Measurements from ENCODE around the gene AGPAT2.

The AGPAT2 gene

DNA sequence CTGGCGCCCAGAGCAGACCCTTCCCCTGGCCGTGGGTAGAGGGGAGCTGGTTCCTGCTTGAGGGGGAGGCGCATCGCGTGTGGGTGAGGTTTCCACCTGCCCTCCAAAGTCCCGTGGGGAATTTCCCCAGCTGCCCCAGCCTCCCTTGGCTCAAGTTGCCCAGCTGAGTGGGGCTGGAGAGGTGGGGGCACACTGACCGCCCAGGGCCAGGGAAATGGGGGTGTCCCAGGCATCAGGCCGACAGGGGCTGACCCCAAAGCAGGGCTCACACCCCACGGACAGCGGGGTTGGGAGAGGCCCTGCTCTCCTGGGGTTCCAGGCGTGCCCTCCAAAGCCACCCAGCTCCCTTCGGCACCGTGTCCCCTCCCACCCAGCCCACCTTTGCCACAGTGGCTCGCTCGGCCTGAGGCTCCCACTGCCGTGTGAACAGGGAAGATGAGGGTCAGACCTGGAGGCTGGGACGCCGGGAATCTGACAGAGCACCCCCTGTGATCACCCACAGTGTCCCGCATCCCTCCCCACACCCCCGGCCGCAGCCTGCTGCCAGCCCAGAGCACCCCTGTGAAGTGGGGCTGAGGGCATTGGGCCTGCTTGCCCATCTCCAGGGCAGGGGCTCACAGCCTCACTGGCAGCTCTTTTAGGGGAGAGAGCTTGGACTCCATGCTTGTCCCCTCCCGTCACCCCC is 25.5 kb downstream of the AGPAT2 start:
- DNase-seq (ENCODE audit: low read depth): no peak

DNA sequence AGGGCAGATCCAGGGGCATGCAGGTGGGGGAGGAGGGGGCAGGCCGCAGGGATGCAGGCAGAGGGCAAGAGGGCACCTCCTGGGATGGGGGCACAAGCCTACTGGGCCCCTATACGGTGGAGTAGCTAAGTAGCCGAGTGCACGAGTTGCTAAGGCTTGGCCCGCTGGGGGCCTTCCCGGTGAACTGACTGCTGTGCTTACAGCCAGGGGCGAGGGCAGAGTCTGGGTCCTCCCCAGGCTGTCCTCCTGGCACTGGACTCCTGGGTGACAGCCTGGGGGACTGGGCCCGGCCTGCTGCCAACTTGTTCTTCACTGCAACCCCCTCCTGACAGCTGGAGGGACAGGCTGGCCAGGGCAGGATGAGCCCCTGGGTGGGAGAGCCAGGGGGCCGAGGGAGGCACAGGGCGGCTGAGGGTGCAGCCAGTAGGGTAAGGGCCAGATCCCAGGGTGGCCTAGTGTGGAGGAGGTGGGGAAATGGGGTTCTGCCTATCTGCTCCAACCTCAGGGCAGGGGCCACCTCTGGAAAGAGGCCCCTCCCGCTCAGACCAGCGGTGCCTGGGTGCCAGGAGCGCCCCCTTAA is 26.2 kb downstream of the AGPAT2 start:
- DNase-seq (ENCODE audit: low read depth): no peak

DNA sequence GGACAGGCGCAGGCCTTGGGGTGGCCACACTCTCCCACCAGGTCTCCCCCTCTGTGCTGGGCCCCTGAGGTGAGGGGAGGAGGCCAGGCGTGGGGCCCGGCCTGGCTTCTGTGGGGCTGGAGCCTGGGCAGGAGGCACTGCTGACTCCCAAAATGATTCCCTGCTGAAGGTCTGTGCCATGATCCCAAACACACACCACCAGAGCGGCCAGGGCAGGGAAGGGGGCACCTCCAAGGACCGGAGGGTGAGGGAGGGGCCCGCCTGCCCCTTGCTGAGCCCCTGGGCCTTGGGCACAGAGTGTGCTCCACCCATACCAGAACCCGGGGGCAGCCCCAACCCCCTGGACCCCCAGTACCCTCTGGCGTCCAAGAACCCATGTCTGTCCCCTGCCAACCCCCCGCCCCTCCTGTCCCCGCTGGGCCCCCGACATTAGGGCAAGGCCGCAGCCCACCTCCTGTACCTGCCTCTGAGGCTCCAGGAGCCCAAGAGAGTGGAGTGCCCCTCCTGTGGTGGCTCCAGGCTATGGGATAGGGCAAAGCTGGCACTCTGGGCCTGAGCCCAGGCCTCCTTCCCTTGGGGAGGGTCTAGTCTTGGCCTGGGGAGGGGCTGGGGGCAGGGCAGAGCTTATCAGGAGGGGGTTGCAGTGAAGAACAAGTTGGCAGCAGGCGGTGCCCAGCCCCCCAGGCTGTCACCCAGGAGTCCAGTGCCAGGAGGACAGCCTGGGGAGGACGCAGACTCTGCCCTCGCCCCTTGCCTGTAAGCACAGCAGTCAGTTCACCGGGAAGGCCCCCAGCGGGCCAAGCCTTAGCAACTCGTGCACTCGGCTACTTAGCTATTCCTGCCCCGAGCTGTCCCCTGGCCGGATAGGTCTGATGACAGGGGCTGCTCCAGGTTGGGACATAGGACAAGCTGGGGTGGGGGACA is 27.1 kb downstream of the AGPAT2 start:
- no peak for DNase-seq (ENCODE audit: low read depth)

DNA sequence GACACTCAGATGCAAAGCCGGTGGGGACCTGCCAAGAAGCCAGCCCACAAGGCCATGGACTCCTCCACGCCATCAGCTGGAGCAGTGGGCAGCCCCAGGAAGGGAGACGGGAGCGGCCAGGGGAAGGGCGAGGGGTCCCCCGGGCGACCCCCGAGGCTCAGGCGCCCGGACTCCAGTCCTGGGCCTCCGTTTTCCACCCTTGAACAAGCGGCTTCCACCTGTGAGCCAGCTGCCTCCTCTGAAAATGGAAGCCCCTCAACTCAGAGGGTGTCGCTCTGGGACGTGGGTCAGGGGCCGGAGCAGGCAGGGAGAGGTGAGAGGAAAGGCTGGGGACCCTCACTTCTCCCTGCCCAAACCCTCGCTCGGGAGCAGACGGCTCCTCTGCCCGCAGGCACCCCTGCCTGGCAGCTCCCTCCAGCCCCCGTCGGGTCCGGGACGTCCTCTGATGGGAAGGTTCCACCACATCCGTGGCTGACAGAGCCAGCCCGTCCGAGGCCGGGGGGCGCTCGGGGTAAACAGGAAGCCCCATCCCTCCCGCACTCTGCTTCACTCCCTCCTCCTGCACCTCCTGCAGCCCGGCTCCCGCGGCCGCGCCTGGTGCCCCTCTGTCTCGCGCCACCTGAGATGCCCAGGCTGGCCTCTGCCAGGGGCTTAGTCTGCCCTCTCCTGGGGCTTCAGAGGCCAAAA is 28.3 kb downstream of the AGPAT2 start:
- DNase-seq (ENCODE audit: low read depth): no peak

DNA sequence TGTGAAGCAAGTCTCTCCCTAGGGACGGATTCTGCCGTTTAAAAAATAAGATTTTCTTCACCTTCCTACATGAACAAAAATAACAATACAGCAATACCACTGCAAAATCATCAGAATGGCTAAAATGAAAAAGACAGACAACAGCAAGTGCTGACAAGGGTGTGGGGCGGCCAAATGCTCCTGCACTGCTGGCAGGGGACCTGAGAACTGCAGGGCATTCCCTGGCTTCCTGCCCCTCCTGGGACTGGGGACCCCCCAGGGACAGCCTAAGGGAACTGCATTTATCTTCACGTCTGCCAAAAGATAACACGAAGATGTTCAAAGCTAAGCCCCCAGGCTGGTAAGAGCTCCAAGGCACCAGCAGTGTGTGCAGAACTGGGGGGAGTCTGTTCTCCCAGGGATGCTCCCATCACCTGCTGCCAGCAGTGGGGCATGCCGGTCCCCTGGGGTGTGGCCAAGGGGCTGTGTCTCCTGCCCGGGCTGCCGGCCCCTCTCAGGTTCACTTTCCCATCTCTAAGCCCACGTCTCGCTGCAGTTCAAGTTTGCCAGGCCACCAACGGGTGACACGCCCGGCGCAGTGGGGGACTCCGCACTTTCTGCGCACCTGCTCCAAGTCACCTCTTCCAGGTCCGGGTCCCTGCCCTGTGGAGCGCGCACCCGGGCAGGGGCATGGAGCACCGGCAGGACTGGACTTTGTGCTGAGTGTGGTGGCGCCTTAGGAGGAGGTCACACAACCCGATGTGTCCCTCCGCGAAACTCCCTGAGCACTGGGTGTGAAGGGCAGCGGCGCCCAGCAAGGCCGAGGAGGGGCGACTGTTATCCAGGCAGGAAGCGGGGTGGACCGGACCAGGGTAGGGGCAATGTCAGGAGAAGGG is 29.0 kb downstream of the AGPAT2 start:
- no peak for DNase-seq (ENCODE audit: low read depth)

DNA sequence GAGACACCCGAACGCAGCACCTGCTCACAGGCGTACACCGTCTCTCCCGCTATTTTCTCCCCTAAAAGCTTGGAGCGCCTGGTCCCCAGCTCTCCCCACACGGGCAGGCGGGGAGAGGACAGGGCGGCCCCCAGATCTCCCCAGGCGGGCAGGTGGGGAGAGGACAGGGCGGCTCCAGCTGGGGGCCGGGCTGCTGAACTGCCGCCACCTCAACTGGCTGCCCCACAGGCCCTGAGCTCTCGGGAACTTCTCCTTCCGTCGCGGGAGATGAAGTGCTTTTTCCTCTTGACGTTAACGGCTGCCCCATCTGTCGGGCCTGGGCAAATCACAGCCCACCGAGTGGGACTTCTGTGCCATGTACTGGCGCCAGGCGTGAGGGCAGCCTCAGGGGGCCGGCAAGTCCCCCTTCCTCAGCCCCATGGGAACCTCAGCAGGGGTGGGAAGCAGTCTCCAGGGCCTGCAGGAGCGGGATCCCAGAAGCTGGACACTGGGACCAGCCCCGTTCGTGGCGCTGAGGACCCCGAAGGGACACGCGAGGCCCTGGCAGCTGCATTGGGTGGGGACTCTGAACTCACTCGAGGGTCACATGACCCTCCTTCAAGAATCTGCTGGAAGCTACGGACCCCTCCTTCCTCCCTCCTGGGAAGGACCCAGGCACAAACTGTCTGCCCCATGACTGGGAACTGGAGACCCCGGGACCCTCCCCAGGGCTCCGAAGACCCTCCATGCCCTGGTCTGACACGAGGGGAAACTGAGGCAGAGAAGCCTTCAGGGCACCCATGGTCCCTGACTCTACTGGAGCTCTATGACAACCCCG is 30.3 kb downstream of the AGPAT2 start:
- DNase-seq (ENCODE audit: low read depth): no peak

DNA sequence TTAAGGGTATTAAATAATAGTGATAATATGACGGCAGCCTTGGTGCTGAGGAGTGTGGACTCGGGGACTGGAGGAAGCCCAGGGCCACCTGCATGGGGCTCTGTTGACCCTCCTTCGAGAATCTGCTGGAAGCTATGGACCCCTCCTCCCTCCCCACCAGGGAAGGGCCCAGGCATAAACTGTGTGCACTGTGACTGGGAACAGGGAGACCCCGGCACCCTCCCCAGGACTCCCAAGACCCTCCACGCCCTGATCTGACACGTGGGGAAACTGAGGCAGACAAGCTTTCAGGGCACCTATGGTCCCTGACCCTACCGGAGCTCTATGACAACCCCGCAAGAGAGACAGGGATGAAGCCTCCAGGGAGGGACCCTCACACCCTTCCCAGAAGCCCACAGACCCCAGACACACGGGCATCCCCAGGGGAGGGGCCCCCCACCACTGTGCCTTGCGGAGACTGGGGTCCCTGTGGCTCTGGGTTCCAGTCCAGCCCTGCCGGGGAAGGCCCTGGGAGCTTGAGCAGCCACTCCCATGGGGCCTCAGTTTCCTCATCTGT is 31.0 kb downstream of the AGPAT2 start:
- no peak for DNase-seq (ENCODE audit: low read depth)

DNA sequence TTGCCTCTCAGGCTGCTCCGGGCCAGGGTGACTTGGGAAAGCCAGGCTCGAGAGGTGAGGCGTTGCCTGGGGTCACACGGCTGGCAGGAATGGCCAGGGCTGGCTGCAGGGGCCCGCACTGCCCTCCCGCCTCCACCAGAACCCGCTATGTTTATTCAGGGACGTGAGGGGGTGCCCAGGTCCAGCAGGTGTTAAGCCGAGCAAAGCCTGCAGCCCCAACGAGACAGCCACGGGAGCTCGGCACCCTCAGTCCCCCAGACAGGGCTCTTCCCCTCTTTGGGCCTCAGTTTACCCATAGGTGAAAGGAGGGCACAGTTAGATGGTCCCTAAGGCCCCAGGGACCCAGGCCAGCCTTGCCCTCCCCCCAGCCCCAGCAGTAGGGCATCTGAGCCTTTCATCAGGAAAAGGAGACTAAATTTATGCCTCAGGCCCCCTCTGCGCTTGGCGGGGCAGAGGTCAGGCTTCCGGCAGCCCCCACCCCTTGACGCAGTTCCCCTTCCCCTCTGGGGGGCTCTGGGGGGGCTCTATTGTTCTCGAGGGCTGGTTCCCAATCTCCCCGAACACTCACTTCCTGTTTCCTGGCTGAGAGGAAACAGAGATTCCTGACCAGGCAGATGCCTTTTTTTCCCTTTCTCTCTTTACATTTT is 31.6 kb downstream of the AGPAT2 start:
- DNase-seq (ENCODE audit: low read depth): no peak

DNA sequence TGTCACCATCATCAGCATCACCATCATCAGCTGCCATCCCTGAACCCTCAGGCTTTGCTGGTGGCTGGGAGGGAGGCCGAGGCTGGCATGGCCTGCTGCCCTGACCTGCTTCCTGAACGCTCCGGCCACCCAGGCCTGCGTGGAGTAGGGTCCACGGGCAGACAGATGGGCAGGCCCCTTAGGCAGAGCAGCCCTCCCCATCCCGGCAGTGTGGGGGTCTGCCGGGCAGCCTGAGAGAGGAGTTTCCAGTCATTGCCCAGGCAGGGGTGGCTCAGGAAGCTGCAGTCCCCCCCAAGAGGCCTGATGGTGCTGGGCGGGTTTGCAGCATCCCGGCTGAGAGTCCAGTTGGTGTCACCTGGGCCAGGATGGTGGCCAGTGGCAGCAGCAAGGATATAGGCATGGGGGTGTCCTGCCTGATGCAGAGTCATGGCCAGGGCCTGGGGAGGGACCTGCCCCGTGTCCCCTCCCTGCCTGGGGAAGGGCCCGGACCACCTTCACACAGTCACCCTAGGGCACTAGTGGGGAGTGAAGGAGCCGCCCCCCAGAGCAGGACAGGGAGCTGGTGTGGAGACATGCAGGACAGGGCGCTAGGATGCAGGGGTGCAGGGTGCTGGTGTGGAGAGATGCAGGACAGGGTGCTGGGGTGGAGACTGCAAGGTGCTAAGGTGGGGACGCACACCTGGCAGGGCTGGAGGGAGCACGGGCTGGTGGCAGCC is 32.3 kb downstream of the AGPAT2 start:
- DNase-seq (ENCODE audit: low read depth): no peak

DNA sequence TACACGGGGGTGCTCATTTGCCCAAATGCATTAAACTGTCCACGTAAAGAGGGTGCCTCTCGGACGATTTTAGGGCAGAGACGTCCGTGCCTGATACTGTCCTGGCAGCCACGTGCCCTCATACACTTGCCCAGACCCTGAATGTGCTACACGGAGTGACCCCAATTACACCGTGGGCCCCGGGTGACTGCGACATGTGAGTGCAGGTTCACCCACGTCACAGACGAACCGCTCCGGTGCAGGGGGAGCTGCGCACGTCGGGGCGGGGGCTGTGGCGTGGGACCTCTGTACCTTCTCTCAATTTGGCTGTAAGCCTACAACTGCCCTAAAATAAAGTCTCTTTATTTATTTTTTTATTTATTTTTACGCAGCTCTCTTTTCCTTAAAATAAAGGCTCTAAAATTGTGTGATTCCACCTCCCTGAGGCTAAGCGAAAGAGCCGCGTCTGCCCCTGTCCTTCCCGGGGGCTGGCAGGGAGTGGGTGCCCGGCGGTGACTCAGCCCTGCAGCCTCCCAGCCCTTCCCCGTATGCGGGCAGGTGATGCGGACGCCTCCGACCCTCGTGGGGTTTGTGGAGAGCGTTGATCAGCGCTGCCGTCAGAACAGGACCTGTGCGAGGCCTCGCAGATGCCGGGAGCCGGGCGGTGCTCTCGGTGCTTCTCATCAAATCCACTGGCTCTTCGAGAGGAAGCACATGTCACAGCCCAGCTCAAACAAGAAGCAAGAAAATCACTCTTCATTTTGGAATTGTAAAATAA is 33.8 kb downstream of the AGPAT2 start:
- DNase-seq (ENCODE audit: low read depth): no peak

DNA sequence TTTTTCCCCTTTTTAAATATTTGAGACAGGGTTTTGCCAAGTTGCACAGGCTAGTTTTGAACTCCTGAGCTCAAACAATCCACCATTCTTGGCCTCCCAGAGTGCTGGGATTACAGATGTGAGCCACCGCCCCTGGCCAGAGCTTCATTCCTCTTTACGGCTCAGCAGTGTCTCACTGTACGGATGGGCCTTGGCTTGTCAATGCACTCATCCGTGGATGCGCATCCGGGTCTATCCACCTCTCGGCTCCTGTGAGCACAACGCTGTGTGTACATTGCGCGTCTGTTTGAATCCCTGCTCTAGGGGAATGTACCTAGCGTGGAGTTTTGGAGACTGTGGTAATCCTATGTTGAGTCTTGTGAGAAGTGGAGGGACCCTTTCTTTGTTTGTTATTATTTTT is 35.4 kb downstream of the AGPAT2 start:
- DNase-seq (ENCODE audit: low read depth): no peak

DNA sequence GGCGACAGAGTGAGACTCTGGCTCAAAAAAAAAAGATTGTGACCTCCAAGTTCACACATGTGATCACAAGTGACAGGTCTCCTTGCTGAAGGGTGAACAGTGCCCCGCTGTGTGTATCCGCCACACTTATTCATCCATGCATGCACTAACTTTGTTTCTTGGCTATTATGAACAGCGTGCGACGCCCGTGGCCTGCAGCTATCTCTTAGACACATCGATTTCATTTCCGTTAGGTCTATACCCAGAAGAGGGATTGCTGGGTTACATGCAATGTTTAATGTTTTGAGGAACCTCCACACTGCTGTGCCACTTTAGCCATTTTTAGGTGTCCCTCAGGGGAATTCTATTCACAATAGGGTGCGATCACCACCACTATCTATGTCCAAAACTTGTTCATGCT is 36.6 kb downstream of the AGPAT2 start:
- DNase-seq (ENCODE audit: low read depth): no peak

DNA sequence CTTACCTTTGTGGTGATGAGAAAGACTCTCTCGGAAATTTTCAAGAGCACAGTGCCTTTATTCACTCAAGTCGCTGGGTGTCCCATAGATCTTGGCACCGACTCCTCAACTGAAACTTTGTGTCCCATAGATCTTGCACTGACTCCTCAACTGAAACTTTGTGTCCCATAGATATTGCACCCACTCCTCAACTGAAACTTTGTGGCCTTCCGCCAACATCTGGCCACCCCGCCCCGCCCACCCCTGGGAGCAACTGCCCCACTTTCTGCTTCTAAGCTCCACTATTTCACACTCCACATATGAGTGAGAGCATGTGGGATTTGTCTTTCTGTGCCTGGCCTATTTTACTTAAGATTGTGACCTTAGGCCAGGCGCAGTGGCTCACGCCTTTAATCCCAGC is 37.2 kb downstream of the AGPAT2 start:
- DNase-seq (ENCODE audit: low read depth): no peak

DNA sequence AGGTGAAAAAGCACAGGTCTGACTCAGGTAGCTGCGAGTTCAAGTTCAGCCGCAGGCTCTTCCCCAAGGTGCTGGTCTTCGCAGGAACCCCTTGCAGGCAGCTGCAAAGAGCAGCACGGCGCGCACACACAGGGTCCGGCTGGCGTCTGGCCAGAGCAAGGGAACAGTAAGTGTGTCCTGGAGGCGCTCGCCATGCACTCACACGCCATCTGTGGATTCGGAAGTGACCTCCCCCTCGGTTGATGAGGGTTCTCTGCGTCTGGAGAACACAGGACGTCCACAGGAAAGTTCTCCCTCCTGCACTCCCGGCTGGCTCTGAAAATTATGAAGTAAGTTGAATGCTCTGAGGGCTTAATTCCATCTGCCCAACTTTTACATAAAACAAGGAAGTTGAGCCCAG is 38.5 kb downstream of the AGPAT2 start:
- no peak for DNase-seq (ENCODE audit: low read depth)

DNA sequence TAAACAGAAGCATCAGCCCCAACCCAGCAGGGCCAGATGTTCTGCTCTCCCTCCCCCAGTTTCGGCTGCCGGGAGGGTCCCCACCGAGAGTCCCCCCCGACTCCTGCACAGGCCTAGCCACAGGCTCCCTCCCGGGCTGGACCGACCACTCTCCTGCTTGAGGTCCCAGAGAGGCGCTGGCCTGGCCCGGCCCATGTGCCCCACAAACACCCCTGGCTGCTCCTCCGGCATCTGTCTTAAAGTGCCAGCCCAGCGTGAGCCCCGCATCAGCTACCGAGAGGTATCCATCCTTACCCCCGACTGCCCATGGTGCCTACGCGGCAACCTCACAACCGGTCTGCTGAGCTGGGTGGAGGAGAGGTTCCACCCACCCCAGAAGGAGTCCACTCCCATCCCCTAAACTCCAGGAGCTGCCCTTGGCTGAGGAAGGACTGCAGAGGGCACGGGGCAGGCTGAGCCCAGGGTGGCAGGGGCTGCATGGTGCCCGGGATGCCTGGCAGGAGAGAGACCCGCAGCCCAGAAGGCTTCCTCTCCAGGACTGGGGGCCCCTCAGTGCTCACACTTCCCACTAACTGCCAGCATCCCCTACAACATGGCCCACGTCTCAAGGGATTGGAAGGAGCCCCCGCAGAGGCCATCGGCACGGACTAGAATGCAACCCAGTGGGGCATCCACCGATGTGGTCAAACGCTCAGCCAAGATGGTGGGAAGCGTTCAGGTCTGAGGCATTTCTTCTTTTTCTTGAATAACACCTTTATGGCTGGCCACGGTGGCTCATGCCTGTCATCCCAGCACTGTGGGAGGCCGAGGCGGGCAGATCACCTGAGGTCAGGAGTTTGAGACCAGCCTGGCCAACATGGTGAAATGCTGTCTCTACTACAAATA is 40.2 kb downstream of the AGPAT2 start:
- DNase-seq (ENCODE audit: low read depth): no peak

DNA sequence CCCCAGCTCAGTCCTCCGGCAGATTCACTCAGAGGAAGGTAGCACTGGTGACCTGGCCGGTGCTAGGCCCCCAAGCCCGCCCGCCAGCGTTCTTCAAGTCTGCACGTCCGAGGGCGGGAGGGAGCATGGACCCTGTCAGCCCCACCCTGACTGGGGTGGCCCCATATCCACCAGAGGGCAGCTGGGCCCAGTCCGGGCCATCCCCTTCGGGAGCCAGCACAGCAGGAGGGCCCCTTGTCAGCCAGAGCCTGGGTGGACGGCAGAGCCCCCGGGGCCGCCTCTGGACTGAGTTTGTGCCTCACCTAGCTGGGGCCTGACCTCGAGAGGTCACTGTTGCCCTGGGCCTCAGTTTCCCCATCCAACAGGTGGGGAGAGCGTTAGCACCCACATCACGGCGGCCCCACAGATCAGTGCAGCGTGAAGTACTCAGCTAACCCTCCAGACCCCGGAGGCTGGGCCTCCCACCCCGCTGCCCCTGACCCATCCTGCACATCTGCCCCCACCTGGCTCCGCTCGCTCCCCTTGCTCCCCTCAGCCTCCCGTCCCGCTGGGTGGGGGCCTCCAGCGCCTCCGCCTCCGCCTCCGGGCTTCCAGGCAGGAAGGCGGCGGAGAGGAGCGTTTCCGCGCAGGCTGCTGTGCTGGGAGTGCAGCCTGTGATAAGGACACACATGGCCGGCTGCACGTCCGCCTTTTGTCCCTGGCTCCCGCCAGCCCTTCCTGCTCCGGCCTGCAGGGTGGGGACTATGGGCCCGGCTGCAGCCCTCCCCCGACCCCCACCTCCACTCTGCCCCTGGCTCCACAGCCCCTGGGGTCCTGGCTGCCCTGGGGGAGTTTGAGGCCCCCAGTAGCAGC is 41.1 kb downstream of the AGPAT2 start:
- no peak for DNase-seq (ENCODE audit: low read depth)
